ENCODE measurements around the gene LY6G6F.

GRCh38 chr6:31737991-31738979, 31.6 kb downstream of the LY6G6F start:
- TF ChIP-seq CTCF (IDR thresholded peaks at IDR 0.05) (no peak), POLR2A (IDR thresholded peaks at IDR 0.05) (no peak)
